Neutrophil (primary cell): Measurements from ENCODE around the gene CXCL11.

Experiments used
- H3K27ac ChIP-seq: fragments of 200-600 bp; sonication (generic); 2 replicates; pipeline ENCODE4 v1.5.1; 2016; ENCODE audit warnings: mild to moderate bottlenecking, moderate library complexity
- H3K27me3 ChIP-seq: fragments of 200-600 bp; sonication (generic); 2 replicates; pipeline ENCODE4 v1.6.0; 2016; ENCODE audit warnings: mild to moderate bottlenecking
- H3K36me3 ChIP-seq: fragments of 200-600 bp; sonication (generic); 2 replicates; pipeline ENCODE4 v1.5.1; 2017
- H3K4me1 ChIP-seq, 2 experiments: fragments of 200-600 bp in 1 of 2; sonication (generic) in 1 of 2; 1 replicate in 1 of 2; 2 replicates in 1 of 2; pipeline versions ENCODE4 v1.5.1 to v1.6.1; 2013 to 2016; ENCODE audit warnings: low read depth in 1 of 2, low read length in 1 of 2, mild to moderate bottlenecking in 1 of 2, moderate library complexity in 1 of 2; ENCODE audit not compliant: control insufficient read depth in 1 of 2, insufficient read depth in 1 of 2
- H3K4me3 ChIP-seq, 2 experiments: fragments of 200-600 bp in 1 of 2; sonication (generic) in 1 of 2; 1 replicate in 1 of 2; 2 replicates in 1 of 2; pipeline ENCODE4 v1.5.1; 2013 to 2016; ENCODE audit warnings: low read depth in 1 of 2, low read length in 1 of 2, mild to moderate bottlenecking in 1 of 2, moderate library complexity in 1 of 2
- H3K9me3 ChIP-seq: fragments of 200-600 bp; sonication (generic); 2 replicates; pipeline ENCODE4 v1.5.1; 2016
- TF ChIP-seq, protein P1 (sequence below): fragments of 200-600 bp; sonication (generic); IDR thresholded peaks from 2 replicates; pipeline ENCODE4 v1.5.1; 2016; ENCODE audit warnings: antibody characterized with exemption

CXCL11 gene

DNA sequence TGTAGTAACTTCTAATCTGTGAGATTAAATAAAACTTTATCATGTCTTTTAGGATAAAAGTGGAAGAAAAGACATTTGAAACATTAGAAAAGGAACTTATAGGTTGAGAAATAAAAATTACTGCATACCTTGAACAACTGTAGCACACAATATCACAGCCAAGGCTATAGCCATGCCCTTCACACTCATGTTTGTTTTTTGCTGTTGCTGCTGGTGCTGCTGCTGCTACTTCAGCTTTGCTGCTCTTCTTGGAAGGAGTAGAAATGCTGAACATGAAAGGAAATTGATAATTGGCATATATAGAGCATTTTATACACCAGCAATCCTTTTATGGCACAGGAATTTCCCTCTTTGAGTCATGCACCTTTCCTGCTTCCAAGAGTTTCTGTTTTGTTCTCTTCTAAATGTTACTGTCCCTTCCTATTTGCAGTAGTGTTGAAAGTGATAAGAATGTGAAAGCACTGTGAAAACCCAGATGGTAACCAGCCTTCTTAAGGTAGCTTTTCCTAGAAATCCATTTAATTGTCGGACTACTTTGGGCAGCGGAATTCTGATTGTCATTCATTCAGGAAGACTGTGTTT is at the start of gene CXCL11:
CXCL11 (minus strand) TSS at position 272 of the 582 bp plus-strand sequence; CDS start at position 189, 83 bp downstream.
- H3K4me3 ChIP-seq = no peak within 1 kb of the TSS
- no peak within 1 kb of the TSS for H3K27ac ChIP-seq
- no peaks in the 10 kb centered on the region for H3K36me3 ChIP-seq
- TF ChIP-seq, protein P1, sequence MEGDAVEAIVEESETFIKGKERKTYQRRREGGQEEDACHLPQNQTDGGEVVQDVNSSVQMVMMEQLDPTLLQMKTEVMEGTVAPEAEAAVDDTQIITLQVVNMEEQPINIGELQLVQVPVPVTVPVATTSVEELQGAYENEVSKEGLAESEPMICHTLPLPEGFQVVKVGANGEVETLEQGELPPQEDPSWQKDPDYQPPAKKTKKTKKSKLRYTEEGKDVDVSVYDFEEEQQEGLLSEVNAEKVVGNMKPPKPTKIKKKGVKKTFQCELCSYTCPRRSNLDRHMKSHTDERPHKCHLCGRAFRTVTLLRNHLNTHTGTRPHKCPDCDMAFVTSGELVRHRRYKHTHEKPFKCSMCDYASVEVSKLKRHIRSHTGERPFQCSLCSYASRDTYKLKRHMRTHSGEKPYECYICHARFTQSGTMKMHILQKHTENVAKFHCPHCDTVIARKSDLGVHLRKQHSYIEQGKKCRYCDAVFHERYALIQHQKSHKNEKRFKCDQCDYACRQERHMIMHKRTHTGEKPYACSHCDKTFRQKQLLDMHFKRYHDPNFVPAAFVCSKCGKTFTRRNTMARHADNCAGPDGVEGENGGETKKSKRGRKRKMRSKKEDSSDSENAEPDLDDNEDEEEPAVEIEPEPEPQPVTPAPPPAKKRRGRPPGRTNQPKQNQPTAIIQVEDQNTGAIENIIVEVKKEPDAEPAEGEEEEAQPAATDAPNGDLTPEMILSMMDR = no peak
- H3K9me3 ChIP-seq = no peaks in the 10 kb centered on the region
- peaks cover 3% of the 10 kb centered on the region for H3K27me3 ChIP-seq
- H3K4me1 ChIP-seq = peaks cover 0 to 9% of the 10 kb centered on the region in 2 experiments

- no peaks in the 10 kb centered on the region for H3K27me3 ChIP-seq
- no peak overlapping the region for H3K4me3 ChIP-seq
- no peak overlapping the region for H3K27ac ChIP-seq
- H3K4me1 ChIP-seq = no peaks in the 10 kb centered on the region
- H3K9me3 ChIP-seq = no peaks in the 10 kb centered on the region
- no peaks in the 10 kb centered on the region for H3K36me3 ChIP-seq
- TF ChIP-seq, protein P1 = no peak
Measured at GRCh38 chr4:76084542-76084941, 48.7 kb upstream of the CXCL11 start.

GRCh38 chr4:76083386-76083988 is 47.6 kb upstream of the CXCL11 start:
- Histone ChIP-seq H3K27me3 (no peaks in the 10 kb centered on the region), H3K27ac (no peak overlapping the region), H3K36me3 (no peaks in the 10 kb centered on the region), H3K9me3 (no peaks in the 10 kb centered on the region), H3K4me1 (no peaks in the 10 kb centered on the region), H3K4me3 (no peak overlapping the region)
- TF ChIP-seq, protein P1 = no peak

DNA sequence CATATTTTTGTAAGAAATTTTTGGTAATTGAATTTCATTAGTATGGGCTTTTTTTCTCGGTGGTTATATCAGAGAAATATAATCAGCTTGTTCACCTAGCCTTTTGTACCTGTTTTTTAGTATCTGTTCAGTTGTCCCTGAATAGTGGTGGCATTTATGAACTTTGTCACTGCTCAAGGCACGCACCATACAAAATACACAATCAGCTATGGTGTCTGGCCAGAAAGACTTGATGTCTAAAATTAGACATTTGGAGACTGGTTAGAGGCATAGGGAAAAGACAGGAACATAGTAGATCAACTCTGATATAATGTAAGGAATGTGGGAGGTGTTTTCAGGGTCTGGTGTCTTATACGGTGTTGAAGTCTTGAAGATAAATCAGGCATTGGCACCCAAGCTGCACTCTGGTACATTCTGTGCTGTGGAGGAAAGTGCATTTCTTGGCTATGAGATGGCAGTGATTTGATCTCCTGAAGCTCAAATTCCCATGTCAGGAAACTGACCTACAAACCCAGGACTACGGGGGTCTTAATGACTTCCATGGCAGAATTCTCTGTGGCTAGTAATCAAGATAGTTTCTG is 42.3 kb upstream of the CXCL11 start:
- TF ChIP-seq, protein P1 = no peak

DNA sequence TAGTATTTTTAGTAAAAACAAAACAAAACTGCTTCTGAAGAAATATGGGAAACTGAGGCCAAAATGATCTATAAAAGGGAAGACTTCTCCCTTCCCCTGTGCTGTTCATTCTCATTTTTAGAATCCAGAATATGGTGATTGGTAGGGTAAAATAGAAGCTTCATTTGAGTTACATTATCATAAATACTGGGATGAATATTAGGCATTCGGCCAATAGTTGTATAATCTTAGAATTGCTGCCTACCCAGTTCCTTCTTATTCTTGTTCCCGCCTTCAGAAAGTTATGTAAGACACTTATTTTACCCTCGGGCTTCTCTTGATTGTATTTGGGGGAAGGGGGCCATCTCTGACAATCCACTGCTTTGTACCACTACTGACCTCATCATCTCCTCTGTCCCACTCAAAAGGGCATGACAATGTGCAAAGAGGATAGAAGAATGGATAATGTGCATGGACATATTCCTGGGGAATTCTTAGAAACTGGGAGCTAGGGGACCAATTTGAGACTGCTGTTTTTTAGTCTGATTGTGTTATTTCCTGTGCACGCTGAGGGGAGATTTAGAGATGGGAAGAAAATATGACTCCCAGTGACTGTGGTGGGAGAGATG is 39.2 kb upstream of the CXCL11 start:
- H3K9me3 ChIP-seq = no peaks in the 10 kb centered on the region
- no peak overlapping the region for H3K4me3 ChIP-seq
- TF ChIP-seq, protein P1 = no peak
- H3K27ac ChIP-seq = no peak overlapping the region
- H3K4me1 ChIP-seq = no peaks in the 10 kb centered on the region
- H3K27me3 ChIP-seq = no peaks in the 10 kb centered on the region
- no peaks in the 10 kb centered on the region for H3K36me3 ChIP-seq

More for the DNA sequence above, 42.3 kb upstream of the CXCL11 start:
- Histone ChIP-seq H3K4me1 (no peaks in the 10 kb centered on the region), H3K36me3 (no peaks in the 10 kb centered on the region), H3K27ac (no peak overlapping the region), H3K27me3 (no peaks in the 10 kb centered on the region), H3K4me3 (no peak overlapping the region), H3K9me3 (no peaks in the 10 kb centered on the region)
